HG03432 (cell line): ENCODE data around the gene NHSL2.
A peak's percentile ranks its signal among the peaks of the same experiment; 100 is the strongest.

ENCODE experiments used
- ATAC-seq: cut with Tn5 transposase; IDR thresholded peaks from one replicate; pipeline ENCODE4 v1.9.1; 2021; ENCODE audit warnings: mild to moderate bottlenecking, moderate library complexity; ENCODE audit not compliant: unreplicated experiment

The NHSL2 gene

DNA sequence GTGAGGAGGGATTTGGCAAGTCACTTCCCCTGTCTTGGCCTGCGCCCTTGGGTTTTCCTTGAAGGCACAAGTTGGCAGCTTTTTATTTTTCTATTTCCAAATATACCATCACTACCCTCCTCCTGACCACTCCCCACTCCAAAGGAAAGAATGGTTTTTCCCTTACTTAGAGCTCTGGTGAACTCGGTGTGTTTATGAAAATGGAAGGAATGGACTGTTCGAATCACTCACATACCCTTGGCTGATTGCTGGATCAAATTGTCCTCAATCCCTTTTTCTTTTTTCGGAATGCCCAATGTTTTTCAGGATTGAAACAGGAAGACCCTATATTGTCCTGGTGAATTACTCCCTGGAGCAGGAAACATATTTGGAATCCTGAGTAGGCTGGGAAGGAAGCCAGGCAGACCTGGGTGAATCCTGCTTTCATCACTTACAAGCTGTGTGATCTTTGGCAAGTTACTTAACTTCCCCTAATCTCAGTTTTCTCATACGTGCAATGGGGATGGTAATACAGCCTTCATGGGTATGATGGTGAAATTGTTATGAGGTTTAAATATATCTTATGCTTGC lies 150.4 kb downstream of the NHSL2 start:
- no peak for ATAC-seq

DNA sequence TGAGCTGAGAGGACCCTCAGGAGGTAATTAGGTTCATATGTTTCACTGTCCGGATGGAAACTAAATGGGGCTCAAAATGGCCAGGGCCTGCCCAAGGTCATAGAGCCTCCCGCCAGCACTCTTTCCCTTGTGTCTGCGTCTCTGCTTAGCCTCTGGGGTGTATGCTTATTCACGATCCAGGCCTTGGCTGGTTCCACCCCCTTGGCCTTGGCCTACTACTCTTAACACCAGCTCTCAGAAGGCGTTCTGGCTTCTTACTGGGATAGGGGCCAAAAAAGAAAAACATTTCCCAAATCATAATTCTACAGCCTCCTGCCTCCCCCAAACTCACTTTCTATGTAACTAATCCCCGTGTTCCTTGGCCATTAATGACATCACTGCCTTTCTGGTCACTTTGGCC lies 152.3 kb downstream of the NHSL2 start:
- ATAC-seq: no peak

DNA sequence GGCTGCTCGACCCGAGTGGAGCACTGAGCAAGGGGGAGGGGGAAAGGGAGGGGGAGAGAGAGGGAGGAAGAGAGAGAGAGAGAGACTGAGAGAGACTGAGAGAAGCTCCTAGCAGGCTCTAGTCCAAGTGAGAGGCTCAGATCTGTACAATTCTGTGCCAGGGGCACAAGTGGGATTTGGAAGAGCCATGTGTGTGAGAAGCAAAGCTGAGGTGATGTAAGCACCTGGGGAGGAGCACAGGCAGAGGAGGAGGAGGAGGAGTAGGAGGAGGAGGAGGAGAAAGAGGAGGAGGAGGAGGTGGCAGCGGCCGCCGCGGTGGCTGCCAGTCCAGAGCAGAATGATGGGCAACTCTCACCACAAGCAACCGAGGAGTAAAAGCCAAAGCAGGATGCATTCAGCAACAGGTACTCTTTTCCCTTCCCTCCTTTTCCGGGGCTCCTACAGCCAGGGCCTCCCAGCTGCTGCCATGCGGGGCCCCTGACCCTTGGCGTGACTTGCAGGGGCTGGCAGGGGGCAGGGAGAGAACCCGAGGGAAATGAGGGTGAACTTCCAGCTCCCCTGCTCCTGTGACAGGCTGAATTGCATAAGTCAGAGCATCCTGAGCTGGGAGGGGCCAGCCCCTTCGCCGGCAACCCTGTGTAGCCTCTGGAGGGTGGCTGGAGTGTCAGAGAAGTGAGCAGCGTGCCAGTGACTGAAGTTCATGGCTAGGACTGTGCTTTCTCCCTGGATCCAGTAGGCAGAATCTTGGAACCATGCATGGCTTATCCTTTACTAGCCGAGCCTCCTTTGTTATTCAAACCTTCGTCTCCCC lies 158.9 kb downstream of the NHSL2 start:
- ATAC-seq: no peak

DNA sequence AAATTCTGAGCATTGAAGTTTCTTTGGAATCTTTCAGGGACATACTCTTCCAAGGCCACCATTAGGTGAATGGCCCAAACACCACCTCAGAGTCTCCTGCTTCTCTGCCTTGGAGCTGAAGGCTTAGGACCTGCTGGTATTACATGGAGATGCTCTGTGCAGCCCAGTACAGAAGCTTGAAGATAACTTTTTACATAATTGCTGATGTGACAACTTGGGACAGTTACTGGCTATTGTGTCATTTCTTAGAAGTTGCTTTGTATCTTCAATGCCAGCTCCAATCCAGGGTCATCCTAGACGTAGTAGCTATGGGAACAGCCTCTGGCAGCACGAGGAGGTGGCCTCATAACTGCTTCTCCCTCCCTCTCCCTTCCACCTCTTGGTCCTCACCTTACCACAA lies 160.6 kb downstream of the NHSL2 start:
- ATAC-seq: no peak

DNA sequence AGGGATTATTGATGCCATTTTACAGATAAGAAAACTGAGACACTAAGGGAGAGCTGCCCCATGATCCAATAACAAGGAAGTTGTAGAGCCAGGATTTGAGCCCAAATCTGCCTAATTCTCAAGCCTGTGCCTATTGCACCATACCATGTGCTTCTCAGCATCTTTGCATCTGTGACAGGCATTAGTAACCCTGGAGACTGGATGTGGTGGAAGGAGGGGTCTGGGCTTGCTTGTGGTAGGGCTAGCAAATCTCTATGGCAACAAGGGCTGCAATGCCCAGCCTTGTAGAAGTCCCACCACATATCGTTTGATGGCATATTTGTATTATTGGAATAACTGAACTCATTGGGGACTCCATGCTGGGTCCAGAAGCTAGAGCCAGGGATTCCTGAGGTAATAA lies 163.0 kb downstream of the NHSL2 start:
- no peak for ATAC-seq

DNA sequence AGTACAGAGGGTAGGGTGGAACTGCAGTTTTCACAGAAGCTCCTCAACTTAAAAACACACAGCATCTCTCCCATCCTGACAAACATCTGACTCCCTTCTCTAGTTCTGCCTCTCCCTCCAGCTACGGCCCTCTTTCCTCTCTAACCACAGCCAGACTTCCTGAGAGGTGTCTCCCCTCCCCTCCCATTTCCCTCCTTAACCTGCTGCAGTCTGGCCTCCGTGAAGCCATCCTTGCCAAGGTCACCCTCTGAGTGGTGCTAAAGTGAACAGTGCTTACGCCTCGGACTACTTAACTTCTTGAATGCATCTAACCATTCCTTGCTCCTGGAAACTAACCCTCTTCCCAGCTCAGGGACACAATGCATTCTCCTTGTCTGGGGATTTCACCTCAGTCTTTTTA lies 167.8 kb downstream of the NHSL2 start:
- ATAC-seq: no peak

DNA sequence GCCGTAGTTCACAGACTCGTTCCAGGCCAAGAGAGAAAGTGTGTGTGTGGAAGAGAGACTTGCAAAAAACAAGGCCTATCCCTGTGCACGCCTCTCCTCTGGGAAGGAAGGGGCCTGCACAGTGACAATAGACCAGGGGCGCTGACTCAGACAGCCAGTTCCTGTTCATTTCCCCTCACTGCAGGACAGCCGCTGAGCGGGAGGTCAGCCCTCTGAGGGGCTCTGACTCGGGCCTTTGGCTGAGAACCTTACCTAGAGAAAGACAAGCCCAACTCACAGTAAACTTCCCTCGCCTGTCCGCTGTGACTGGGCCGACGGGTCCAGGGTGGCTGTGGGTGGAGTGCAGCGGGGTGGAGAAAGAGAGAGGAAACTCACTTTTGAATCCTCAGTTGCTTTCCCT lies 169.0 kb downstream of the NHSL2 start:
- no peak for ATAC-seq

DNA sequence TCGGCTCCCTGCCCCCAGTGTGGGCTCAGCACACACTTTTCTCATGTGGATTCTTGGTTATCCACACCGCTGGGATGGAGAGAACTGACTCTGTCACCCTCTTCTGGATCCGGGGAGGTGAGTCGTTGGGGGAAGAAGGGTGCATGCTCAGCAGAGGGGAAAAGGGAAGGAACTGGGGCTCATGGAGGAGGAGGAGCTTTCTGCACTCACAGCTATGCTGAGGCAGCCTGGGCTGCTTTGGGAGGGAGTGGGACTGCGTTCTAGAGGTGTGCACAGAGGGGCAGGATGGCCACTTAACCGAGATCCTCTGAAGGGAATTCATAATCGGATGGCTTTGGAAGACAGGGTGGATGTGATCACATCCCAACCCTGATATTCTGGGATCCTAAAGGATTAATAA lies 169.5 kb downstream of the NHSL2 start:
- ATAC-seq: no peak

DNA sequence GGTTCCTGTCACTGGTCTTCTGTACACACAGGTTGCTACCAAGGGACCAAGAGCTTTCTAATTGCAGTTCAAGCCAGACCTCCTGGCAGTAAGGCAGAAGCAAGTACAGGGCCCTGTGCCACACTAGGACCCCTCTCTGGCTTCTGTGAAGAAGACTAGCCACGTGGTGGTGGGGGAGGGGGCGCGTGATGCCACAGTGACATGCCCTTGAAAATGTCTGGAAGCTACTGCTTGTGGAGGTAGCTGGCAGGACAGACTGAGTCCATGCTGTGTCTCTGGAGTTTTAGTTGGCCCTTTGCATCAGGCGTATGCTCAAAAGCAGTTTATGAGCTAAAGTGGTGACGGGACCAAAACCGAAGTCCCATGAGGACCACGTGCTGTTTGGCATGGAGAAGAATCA lies 170.2 kb downstream of the NHSL2 start:
- ATAC-seq: no peak

DNA sequence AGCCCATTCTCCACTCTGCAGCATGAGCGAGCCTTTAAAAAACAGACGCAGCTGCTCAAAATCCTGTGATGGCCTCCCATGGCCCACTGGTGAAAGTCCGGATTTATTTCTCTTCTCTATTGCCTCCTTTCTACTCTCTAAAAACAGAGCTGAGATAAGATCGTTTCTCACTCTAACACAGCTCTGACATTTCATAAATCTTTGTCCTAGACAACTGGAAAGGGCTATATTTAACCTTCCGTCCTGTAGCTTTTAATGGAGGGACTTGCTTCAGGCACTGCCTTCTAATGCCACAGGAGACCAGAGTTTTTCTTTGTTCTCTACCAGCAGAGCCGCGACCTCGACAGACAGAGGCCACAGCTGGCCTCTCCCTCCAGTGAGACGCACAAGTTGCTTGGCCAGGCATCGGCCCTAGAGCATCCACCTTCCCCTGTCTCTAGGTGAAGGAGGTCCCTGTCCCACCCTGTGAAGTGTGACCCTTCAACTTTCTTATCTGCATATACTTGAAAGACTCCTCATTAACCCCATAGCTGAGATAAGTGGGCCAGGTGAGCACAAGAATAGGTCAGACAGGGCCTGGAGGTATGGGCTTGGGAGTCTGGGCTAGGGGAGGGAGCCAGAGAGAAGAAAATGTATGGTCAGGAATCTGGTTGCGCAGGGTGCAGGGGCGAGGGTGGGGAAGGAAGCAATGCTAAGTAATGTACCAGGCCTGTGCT lies 171.1 kb downstream of the NHSL2 start:
- ATAC-seq: no peak

DNA sequence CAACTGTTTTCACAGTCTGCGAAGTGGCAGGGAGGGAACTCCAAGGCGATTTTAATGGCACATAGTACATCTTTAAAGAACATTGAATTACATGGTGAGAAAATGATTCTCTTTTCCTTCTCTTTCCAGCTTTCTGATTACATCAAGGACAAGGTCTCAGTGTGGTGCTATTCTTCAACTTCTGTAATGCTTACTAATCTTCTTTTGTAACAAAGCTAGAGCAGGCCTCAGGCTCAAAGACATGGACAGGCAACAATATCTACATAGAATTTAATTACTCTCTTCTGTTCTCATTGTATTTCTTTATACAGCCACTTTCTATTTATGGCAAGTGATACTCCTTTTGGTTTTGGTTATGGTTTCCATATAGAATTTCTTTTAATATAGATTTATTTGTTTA lies 172.6 kb downstream of the NHSL2 start:
- ATAC-seq: no peak

DNA sequence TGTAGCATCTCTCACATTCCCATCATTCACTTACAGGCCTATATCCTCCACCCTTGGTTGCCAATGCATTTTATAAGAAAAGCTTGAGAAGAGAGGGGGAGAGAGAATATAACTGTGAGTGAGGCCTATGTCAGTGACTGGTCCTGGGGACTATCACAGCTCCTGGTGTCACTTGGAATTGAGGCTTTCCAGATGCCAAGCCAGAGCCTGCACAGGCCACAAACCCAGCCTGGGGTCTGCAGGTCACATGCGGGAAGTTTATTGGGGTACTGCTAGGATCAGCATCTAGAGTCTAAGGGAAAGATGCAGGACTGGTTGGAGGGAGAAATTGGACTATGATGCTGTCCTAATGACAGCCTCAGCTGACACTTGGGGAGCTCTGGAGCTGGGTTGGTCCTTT lies 173.5 kb downstream of the NHSL2 start:
- ATAC-seq: no peak

DNA sequence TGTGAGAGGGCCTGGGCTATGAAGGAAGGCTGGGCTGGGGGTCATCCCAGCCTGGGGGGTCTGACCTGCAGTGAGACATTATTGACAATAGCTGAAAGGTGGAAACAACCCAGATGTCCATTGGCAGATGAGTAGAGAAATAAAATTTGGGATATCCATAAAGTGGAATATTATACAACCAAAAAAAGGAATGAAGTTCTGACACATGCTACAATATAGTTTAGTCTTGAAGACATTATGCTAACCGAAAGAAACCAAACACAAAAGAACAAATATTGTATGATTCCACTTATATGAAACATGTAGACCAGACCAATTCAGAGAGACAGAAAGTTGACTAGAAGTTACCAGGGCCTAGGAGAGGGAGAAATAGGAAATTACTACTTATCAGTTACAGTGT lies 176.3 kb downstream of the NHSL2 start:
- ATAC-seq: no peak

DNA sequence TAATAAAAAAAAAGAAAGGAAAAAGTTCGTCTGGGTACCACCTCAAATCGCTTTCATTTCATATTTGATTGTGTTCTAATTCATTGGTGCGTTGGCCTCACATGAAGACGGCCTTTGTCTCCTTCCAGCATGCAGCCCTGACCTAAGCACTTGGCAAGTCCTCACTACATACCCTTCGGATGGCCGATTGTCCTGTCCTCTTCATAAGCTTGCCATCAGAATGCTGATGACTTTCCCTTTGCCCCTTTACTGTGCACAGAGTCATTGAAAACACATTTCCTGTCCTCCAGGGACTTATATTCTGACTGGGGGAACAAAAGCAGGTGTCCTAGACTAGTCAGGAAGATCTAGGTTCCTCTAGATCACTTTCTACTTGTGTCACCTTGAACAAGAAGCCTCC lies 178.1 kb downstream of the NHSL2 start:
- no peak for ATAC-seq

DNA sequence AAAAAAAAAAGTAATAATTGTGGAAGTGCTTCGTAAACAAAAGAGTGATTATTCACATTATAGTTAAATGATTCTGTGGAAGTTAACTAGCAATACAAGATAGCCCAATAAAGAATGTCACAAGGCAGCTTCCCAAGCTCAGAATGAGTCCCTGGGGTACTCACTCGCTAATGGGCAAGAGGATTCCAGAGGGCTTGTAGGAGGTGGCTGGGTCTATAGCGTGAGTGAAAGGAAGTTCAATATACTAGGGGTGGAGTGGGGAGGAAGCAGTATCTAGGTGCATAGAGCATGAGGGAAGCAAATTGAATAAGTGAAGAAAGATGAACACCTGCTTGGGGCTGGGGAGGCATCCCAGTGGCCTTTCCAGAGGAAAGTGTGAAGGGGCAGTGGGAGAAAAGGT lies 178.6 kb downstream of the NHSL2 start:
- ATAC-seq: no peak

DNA sequence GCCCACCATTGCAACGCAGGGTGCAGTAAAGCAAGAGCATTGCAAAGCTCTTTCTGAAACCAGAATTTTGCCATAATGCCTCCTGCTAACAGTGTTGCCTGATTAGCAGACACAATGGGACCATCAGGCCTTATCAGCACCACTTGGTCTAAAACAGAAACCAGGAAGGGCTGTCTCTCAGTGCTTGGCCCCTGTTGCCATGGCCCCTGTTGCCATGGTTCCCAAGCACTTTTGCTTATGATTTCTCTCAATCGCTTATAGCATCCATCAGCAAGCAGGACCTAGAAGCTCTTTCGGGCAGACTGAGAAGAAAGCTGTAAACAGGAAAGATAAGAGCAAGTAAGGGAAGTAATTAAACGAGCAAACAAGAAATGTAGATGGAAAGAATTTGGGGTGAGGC lies 184.2 kb downstream of the NHSL2 start:
- peak; percentile 91 for ATAC-seq

DNA sequence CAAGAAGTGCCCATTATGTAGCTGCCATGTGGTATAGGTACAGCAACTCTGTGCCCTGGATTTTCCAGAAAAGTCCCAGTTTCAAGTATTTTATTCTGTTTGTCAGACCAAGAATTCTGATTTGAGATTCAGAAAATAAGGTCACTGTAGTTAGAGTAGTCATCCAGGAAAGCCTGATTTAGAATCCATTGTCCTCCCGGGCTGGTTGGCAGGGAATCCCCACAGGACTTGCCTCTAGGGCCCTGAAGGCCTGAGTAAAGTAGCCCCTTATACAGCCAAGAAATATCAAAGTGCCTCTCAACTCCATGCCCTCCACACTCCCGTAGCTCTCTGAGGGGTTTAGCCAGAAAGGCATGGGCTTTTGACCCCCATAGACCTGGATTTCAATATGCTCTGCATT lies 184.7 kb downstream of the NHSL2 start:
- ATAC-seq: no peak

DNA sequence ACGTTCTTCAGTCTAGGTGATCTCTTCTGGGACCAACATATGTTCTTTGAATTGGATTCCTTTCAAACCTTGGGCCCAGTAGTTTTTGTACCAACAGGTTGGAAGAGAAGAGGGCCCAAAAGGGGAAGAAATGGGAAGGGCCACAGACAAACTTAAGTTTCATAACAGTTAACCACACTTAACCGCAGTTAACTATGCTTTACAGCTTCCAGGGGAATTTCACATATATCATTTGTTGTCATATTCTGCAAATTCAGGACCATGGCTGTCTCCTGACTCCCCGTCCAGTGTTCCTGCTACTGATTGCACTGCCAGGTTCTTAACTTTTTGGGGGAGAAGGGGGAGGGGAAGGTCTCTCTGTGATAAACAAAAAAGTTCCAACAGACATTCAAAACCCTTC lies 186.5 kb downstream of the NHSL2 start:
- ATAC-seq: no peak

DNA sequence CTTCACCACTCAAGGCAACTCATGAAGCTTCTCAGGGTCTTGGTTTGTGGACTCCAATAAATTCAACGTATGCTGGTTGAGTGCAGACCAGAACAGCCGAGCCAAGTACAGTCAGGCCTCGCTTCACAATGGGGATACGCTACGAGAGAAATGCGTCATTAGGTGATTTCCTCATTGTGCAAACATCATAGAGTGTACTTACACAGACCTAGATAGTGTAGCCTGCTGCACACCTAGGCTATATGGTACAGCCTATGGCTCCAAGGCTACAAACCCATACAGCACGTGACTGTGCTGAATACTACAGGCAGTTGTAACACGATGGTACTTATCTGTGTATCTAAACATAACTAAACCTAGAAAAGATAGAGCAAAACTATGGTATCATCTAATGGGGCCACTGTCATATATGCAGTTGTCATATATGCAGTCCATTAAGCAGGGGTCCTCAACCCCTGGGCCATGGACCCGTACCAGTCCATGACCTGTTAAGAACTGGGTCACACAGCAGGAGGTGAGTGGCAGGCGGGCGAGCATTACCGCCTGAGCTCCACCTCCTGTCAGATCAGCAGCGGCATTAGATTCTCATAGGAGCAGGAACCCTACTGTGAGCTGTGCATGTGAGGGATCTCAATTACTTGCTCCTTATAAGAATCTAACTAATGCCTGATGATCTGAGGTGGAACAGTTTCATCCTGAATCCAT lies 189.6 kb downstream of the NHSL2 start:
- ATAC-seq: no peak

DNA sequence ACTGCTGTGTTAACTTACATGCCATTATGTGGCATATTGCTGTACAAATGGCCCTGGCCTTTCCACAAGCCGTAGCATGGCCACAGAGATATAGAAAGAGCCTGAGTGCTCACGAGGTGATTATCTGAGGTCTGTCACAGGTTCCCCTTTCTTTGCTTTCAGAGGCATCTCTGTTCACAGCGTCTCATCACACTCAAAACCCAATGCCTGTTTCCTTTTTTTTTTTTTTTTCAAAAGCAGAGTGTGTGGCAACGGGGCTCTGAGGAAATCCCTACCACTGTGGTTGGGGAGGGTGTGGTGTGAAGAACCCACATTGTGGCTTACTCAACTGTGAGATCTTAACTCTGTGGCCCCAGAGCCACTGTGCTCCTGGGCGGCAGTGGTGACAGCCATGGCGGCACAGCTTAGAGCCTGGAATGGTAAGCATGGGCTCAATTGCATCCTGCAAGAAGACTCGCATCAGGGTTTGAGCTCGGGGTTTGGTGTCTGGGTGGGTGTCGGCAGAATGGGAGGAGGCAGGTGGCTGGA lies 190.2 kb downstream of the NHSL2 start:
- ATAC-seq: peak; percentile 88

DNA sequence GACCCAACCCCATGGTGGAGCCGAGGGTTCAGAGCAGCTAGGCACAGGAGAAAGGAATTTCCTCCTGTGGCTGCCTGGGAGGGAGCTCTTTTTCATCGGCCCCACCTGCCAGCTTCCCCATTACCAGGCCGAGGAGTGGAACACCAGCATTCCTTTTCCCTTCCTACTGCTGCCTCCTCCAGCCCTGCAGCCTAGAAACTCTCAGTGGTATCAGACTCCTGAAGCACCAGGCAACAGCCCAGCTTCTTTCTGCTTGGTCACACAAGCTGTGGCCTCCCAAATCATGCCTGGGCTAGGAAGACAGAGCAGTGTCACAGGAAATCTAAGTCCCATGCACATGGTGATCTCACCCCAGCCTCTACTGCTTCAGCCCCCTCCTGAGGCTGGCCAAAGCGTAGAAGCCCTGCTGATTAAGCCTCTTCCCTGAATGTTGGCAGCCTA lies 191.0 kb downstream of the NHSL2 start:
- no peak for ATAC-seq
